A673 (cell line): ENCODE data around the gene MKNK1.

Experiments
- CTCF ChIP-seq: fragments of 300-800, 200-600 bp; sonication (generic); conservative IDR thresholded peaks from 2 replicates; pipeline ENCODE4 v1.5.1; 2017; ENCODE audit warnings: low read depth, mild to moderate bottlenecking, antibody characterized with exemption, low read length, moderate library complexity, mixed read lengths
- EZH2 ChIP-seq: fragments of 200-600 bp; sonication (generic); IDR thresholded peaks from 2 replicates; pipeline ENCODE4 v1.6.1; 2017; ENCODE audit warnings: borderline replicate concordance, low read depth, mild to moderate bottlenecking, mixed read lengths, antibody characterized with exemption, low read length; ENCODE audit not compliant: poor library complexity, severe bottlenecking

DNA sequence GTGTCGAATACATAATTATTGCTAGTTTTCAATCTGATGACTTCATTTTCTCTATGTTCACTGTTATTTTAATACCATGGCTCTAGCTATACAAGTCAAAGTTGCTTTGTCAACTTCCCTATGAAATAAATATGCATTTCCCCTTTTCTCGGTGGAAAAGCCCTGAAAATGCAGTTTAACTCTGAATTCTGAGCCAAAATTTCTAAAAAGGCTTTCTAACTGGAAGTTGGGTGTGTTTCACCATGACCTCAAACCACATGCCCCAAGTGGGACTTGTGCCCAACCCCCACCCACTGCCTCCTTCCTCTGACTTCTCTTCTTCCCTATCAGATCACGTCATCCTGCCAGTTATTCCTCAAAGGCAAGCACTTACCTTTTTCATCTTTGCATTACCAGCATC, 8.9 kb downstream of the MKNK1 start:
- TF ChIP-seq CTCF: no peak
- no peak for TF ChIP-seq EZH2
